Mammary epithelial cell (primary cell): Measurements from ENCODE around the gene AOAH.

Experiments
- EZH2 ChIP-seq: IDR thresholded peaks from 2 replicates; pipeline ENCODE4 v1.6.1; 2012; ENCODE audit warnings: low read length, inconsistent platforms, borderline replicate concordance
- TF ChIP-seq, protein P1 (sequence below), 2 donors: IDR thresholded peaks in 1 of 2; conservative IDR thresholded peaks in 1 of 2; 2 replicates each; pipeline ENCODE4 v1.5.1; 2011 to 2012; ENCODE audit warnings: inconsistent platforms in 2 of 2, low read length in 2 of 2, mild to moderate bottlenecking in 2 of 2, control low read depth in 1 of 2, low read depth in 1 of 2; ENCODE audit not compliant: insufficient read depth in 1 of 2; ENCODE audit errors: extremely low read depth in 1 of 2

DNA sequence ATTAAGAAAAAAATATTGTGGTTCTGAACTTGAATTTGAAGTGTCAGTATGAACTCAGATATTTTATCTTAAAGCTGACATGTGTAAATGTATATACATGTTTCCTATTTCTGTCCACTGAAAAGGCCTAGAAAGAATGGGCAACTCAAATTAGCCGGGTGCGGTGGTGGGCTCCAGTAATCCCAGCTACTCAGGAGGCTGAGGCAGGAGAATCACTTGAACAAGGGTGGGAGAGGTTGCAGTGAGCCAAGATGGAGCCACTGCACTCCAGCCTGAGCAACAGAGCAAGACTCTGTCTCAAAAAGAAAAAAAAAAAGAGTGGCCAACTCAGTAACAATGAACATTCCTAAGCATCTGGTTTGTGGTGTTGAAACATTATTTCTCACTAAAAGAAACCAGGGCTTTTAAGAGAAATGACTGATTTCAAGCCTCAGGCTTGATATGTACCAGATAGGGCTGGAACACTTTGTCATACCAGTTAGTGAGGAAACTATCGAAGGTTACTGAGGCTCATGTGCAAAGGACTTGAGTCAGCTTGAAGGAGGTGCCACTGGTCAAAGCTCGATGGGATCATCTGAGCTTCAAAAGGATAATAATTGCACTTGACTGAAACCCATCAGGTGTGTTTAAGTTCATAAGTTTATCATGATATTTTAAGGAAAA lies 40.5 kb downstream of the AOAH start:
- TF ChIP-seq, protein P1, sequence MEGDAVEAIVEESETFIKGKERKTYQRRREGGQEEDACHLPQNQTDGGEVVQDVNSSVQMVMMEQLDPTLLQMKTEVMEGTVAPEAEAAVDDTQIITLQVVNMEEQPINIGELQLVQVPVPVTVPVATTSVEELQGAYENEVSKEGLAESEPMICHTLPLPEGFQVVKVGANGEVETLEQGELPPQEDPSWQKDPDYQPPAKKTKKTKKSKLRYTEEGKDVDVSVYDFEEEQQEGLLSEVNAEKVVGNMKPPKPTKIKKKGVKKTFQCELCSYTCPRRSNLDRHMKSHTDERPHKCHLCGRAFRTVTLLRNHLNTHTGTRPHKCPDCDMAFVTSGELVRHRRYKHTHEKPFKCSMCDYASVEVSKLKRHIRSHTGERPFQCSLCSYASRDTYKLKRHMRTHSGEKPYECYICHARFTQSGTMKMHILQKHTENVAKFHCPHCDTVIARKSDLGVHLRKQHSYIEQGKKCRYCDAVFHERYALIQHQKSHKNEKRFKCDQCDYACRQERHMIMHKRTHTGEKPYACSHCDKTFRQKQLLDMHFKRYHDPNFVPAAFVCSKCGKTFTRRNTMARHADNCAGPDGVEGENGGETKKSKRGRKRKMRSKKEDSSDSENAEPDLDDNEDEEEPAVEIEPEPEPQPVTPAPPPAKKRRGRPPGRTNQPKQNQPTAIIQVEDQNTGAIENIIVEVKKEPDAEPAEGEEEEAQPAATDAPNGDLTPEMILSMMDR (conservative IDR thresholded peaks at IDR 0.05 in 1 of 2, IDR thresholded peaks at IDR 0.05 in 1 of 2; ENCODE audit: extremely low read depth in 1 of 2, insufficient read depth in 1 of 2, low read depth in 1 of 2, low read length in 2 of 2) = no peak
- no peak for TF ChIP-seq EZH2
